Pons (tissue), 1 donor: ENCODE results near the gene ERICH4.
"Not testable (repeated sequence)": the region's sequence is repeated elsewhere in the genome, so short reads cannot be mapped to it uniquely, and the experiment has no call there.

Experiments
- DNase-seq: peaks from one replicate; pipeline ENCODE4 v3.0.0-alpha.2; 2016; ENCODE audit warnings: low spot score

Gene ERICH4

DNA sequence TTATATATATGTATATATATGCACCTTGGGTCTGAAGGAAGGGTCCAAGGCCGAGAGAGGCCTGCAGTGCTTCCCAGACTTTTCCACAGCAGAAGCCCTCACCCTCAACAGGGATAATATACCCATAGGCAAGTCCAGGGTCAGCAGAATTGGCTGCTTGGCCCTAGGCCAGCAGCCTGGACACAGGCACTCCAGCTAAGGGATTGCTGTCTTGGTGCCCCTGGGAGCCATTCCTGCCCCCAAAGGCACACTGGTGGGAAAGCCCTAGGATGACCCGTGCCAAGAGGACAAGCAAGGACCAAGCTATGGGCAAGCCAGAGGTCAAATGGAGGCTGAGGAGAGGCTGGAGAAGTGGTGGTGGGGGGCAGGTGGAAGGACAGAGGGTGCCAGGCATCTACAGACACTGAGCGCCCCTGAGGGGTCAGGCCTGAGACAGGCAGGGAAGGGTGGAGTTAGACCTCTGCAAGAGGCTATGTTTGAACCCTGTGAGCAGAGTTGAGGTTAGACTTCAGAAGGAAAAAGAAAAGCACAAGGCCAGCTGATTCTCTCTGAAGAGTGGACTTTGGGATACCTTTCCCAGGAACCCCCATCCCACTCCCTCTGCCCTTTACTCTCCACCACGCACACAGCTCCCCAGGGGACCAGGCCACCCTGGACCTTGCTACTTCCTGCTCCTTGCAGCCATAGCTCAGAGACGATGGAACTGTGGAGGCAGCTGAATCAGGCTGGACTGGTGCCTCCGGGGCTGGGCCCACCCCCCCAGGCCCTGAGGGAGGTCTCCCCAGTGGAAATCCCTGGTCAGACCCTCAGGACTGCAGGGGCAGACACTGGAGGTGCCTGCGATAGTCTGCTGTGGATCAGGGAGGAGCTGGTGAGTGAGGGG is at the start of gene ERICH4:
TSS of gene ERICH4 (plus strand) at position 684 of the 883 bp plus-strand sequence. CDS start at position 698, 14 bp downstream.
- DNase-seq: no peak

GRCh38 chr19:41395355-41395754 is 47.6 kb upstream of the ERICH4 start:
- DNase-seq: no peak

GRCh38 chr19:41397086-41398049 is 45.6 kb upstream of the ERICH4 start, which contains the start of the genes BCKDHA and EXOSC5:
Gene BCKDHA (plus strand): TSS chr19:41397818. CDS start chr19:41397828, 10 bp downstream.
Gene EXOSC5 (minus strand): TSS chr19:41397359. CDS start chr19:41397328, 31 bp downstream.
- peak; percentile 100 for DNase-seq

- DNase-seq: no peak
These were observed 44.9 kb upstream of the ERICH4 start for GRCh38 chr19:41398050-41398418.

DNA sequence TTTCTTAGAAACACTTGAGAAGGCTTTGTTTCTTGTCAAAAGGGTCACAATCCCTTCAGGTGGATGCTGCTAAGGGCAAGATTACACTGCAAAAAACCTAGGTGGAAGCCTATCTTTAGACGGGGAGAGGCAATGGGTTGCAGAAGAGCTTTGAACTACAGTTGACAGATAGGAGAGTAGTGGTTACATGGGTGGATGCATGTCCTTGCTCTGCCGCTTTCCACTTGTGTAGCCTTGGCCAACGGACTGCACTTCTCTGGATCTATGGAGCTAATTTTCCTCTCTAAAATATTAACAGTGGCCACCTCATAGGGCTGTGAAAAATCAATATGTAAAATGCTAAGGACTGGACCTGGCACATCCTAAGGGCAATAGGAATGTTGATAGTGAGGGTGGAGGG is 44.4 kb upstream of the ERICH4 start:
- no peak for DNase-seq

DNA sequence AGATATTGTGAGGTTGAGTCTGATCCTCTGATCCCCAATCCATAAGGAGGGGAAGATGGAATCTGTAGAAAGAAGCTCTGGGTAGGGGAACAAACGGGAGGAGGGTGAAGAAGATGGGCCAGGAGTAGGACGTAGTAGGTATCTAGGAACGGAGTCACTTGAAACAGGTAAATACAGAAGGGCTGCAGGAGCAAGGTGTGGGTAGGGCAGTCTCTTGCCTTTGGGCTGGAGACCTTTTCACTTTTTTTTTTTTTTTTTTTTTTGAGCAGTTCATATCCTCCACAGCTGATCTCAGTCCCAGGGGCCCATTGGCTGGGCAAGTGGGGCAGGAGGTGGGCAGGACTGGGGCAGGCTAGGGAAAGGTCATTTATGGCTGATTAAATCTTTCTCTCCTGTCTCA is 43.9 kb upstream of the ERICH4 start:
- DNase-seq: no peak

DNA sequence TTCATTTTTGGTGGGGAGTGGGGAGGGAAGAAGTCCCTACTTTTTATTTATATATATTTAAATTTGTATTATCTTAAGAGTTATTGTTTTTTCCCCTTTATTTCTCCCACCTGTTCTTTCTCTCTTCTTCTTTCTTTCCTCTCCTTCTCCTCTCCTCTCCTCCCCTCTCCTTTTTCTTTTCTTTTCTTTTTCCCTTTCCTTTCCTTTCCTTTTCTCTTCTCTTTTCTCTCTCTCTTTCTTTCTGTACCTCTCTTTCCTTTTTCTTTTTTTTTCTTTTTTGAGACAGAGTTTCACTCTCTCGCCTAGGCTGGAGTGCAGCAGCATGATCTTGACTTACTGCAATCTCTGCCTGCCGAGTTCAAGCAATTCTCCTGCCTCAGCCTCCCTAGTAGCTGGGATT is 43.4 kb upstream of the ERICH4 start:
- no peak for DNase-seq

- DNase-seq: no peak
These were observed 41.5 kb upstream of the ERICH4 start for GRCh38 chr19:41401483-41401882.

GRCh38 chr19:41402010-41402409 is 40.9 kb upstream of the ERICH4 start:
- no peak for DNase-seq

GRCh38 chr19:41403181-41403970 is 39.6 kb upstream of the ERICH4 start:
- DNase-seq: no peak

DNA sequence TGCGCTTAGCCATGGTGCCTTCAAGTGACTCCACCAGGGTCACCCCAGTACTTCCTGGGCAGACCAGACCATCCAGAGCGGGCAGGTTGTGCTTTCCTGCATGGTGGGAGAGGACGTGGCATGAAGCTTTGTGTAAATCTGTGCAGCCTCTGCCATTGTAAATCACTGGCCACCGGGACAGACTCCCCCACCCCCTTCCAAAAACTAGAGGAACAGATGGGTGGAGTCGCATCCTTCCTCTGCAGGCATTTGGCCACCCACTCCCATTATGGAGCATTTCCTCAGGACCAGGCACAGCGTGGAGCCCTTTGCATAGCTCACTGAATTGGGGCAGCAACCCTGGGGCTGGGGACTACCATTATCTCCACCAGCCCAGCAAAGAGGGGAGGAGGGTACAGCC is 37.2 kb upstream of the ERICH4 start:
- no peak for DNase-seq

DNA sequence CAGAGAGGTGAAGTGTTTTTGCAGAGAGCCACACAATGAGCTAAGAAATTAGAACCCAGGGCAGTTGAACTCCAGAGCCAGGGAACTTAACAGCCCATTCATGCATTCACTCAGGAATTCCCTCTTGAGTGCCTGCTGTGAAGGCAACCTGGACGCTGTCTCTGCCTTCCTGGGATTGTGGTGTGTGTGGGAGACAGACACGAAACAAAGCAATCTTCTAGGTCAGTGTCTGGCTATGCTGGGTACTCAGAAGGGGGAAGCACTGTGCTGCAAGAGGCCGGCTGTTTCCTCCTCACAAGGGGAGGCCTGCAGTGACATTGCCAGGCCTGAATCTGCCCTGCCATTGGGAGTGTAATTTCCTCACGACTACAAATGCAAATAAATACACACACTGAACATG is 35.7 kb upstream of the ERICH4 start:
- DNase-seq: no peak

- DNase-seq: no peak
These were observed 34.7 kb upstream of the ERICH4 start for GRCh38 chr19:41408256-41408655.

GRCh38 chr19:41408846-41409245 is 34.1 kb upstream of the ERICH4 start:
- not testable (repeated sequence) for DNase-seq

DNA sequence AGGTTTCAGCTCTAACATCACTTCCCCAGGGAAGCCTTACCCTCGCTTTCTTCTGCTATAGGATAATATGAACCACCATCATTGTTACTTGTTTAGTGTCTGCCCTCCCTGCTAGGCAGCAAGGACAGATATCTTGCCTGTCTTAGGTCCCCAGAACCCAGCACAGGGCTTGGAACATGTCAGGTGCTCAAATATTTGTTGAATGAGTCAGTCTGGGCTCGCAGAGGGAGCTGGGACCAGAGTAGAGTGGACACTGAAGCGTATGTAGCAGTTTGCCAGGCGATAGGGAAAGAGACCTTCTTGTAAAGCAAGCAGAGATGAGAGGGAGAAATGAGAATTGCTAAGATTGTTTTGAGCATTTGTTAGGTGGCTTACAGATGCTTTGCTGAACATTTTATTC is 33.7 kb upstream of the ERICH4 start:
- no peak for DNase-seq

- no peak for DNase-seq
These were observed 32.5 kb upstream of the ERICH4 start for GRCh38 chr19:41410336-41411054.

GRCh38 chr19:41411100-41411967 is 31.6 kb upstream of the ERICH4 start:
- DNase-seq: no peak

GRCh38 chr19:41411968-41412265 is 31.0 kb upstream of the ERICH4 start:
- peak; percentile 58 for DNase-seq

GRCh38 chr19:41412953-41413352 is 30.0 kb upstream of the ERICH4 start:
- DNase-seq: no peak

GRCh38 chr19:41413947-41414346 is 29.0 kb upstream of the ERICH4 start:
- no peak for DNase-seq
